Keratinocyte (primary cell): ENCODE results near the gene SRP68. TPM values are rescaled to one million over a fixed set of nuclear protein-coding genes. Genes with fewer than 3 reads are reported as not detected.
"Not testable (repeated sequence)": the region's sequence is repeated elsewhere in the genome, so short reads cannot be mapped to it uniquely, and the experiment has no call there.

ENCODE experiments used
- DNase-seq: peaks from one replicate; pipeline ENCODE4 v3.0.0-alpha.2; 2011; ENCODE audit warnings: low read depth, missing footprints, low spot score
- FAIRE-seq: peaks from 2 replicates; lab custom pipeline; 2011; peaks lifted over from hg19 to GRCh38; lab: Jason Lieb, UNC
- H2AFZ ChIP-seq: 2 replicates; pipeline ENCODE4 v1.6.0; 2012; ENCODE audit warnings: low read length, control low read depth, inconsistent platforms; ENCODE audit not compliant: control insufficient read depth
- H3K27ac ChIP-seq: 2 replicates; pipeline ENCODE4 v1.5.1; 2011; ENCODE audit warnings: low read length; ENCODE audit not compliant: control insufficient read depth, insufficient read depth
- H3K27me3 ChIP-seq: 3 replicates; pipeline ENCODE4 v1.6.0; 2011; ENCODE audit warnings: low read length; ENCODE audit not compliant: control insufficient read depth, insufficient read depth; ENCODE audit errors: extremely low read depth
- H3K36me3 ChIP-seq, 2 experiments: 2 replicates in 1 of 2; 3 replicates in 1 of 2; pipeline ENCODE4 v1.5.1; 2011; ENCODE audit warnings: low read length in 2 of 2, mild to moderate bottlenecking in 1 of 2; ENCODE audit not compliant: control insufficient read depth in 2 of 2, insufficient read depth in 2 of 2; ENCODE audit errors: extremely low read depth in 1 of 2
- H3K4me1 ChIP-seq: 3 replicates; pipeline ENCODE4 v1.5.1; 2011; ENCODE audit warnings: low read length; ENCODE audit not compliant: control insufficient read depth, insufficient read depth; ENCODE audit errors: extremely low read depth
- H3K4me2 ChIP-seq: 3 replicates; pipeline ENCODE4 v1.6.0; 2011; ENCODE audit warnings: low read depth, low read length; ENCODE audit not compliant: control insufficient read depth, insufficient read depth; ENCODE audit errors: extremely low read depth
- H3K4me3 ChIP-seq, 3 experiments: fragments of 200-600 bp in 1 of 3; sonication (generic) in 1 of 3; 2 replicates in 2 of 3; 3 replicates in 1 of 3; pipeline ENCODE4 v1.5.1; 2011 to 2016; ENCODE audit warnings: low read length in 3 of 3, mild to moderate bottlenecking in 3 of 3, control low read depth in 2 of 3, inconsistent platforms in 1 of 3, low read depth in 1 of 3, mixed read lengths in 1 of 3, mixed run types in 1 of 3, moderate library complexity in 1 of 3; ENCODE audit not compliant: control insufficient read depth in 2 of 3, insufficient read depth in 2 of 3; ENCODE audit errors: extremely low read depth in 1 of 3
- H3K79me2 ChIP-seq: 2 replicates; pipeline ENCODE4 v1.6.0; 2012; ENCODE audit warnings: low read length; ENCODE audit not compliant: control insufficient read depth, insufficient read depth
- H3K9ac ChIP-seq: 3 replicates; pipeline ENCODE4 v1.6.0; 2011; ENCODE audit warnings: low read length; ENCODE audit not compliant: control insufficient read depth, insufficient read depth; ENCODE audit errors: extremely low read depth
- H3K9me1 ChIP-seq: 3 replicates; pipeline ENCODE4 v1.6.0; 2011; ENCODE audit warnings: low read length; ENCODE audit not compliant: control insufficient read depth, insufficient read depth; ENCODE audit errors: extremely low read depth
- H3K9me3 ChIP-seq: 2 replicates; pipeline ENCODE4 v1.5.1; 2012; ENCODE audit warnings: low read depth, low read length; ENCODE audit not compliant: control insufficient read depth
- H4K20me1 ChIP-seq: 3 replicates; pipeline ENCODE4 v1.6.0; 2011; ENCODE audit warnings: low read length; ENCODE audit not compliant: control insufficient read depth, insufficient read depth; ENCODE audit errors: extremely low read depth
- CTCF ChIP-seq, 3 experiments: IDR thresholded peaks in 1 of 3; conservative IDR thresholded peaks in 1 of 3; optimal IDR thresholded peaks in 1 of 3; 2 replicates in 2 of 3; 3 replicates in 1 of 3; pipeline versions ENCODE3 to v1.5.1; 2011; ENCODE audit warnings: low read length in 3 of 3, mild to moderate bottlenecking in 3 of 3, moderate library complexity in 2 of 3, control low read depth in 1 of 3, inconsistent platforms in 1 of 3; ENCODE audit not compliant: insufficient read depth in 2 of 3; ENCODE audit errors: extremely low read depth in 1 of 3
- EZH2 ChIP-seq: IDR thresholded peaks from one replicate; pipeline ENCODE4 v1.6.1; 2012; ENCODE audit warnings: inconsistent platforms, mild to moderate bottlenecking, low read length, moderate library complexity
- dilution Hi-C: fragments of 300-500 bp; cut with MboI; formaldehyde crosslinking; loops from one replicate; pipeline ENCODE4 v1.7.0; 2020; ENCODE audit warnings: low sequenced_read_pairs; ENCODE audit not compliant: extremely low pct_ligation_motif_present
- polyA plus RNA-seq, 5 experiments: library from polyadenylated mRNA; depleted of rRNA in 3 of 5; stranded (reverse) in 3 of 5; stranded (forward) in 1 of 5; unstranded in 1 of 5; fragments of >200 nt; gene quantifications; 1 replicate in 1 of 5; 2 replicates in 3 of 5; 3 replicates in 1 of 5; pipeline versions ENCODE4 v1.2.1 to v1.2.3, GENCODE V29; 2011 to 2012; ENCODE audit warnings: missing spikeins in 2 of 5, low read depth in 1 of 5, low replicate concordance in 1 of 5

Gene SRP68
- polyA plus RNA-seq, 1 donor (not counting 4 experiments of a cell fraction or from before 2014, with no cell fraction given) = 81.3 TPM

- TF ChIP-seq EZH2 (no peak), CTCF (optimal IDR thresholded peaks at IDR 0.05 in 1 of 3, IDR thresholded peaks at IDR 0.05 in 1 of 3, conservative IDR thresholded peaks at IDR 0.05 in 1 of 3; ENCODE audit: extremely low read depth in 1 of 3, insufficient read depth in 2 of 3, low read length in 3 of 3) (no peak)
- no peak overlapping the region for H3K4me2 ChIP-seq
- no peak overlapping the region for H2AFZ ChIP-seq
- no peak overlapping the region for H3K9ac ChIP-seq
- H3K9me1 ChIP-seq = no peaks in the 10 kb centered on the region
- H3K4me1 ChIP-seq = peaks cover 6% of the 10 kb centered on the region
- DNase-seq (no peak), FAIRE-seq (no peak)
- H4K20me1 ChIP-seq = peaks cover 4% of the 10 kb centered on the region
- dilution Hi-C loops = no loop called here
- H3K27me3 ChIP-seq = no peaks in the 10 kb centered on the region
- no peak overlapping the region for H3K27ac ChIP-seq
- no peaks in the 10 kb centered on the region for H3K9me3 ChIP-seq
- H3K4me3 ChIP-seq = no peak overlapping the region
- peaks cover 25 to 33% of the 10 kb centered on the region in 2 experiments for H3K36me3 ChIP-seq
- H3K79me2 ChIP-seq = peaks cover 25% of the 10 kb centered on the region
These were observed 6.5 kb downstream of the SRP68 start for GRCh38 chr17:76065775-76066174.

GRCh38 chr17:76063875-76064546 lies 8.3 kb downstream of the SRP68 start:
- H3K27ac ChIP-seq = no peak overlapping the region
- peaks cover 10% of the 10 kb centered on the region for H3K79me2 ChIP-seq
- H3K4me1 ChIP-seq = no peaks in the 10 kb centered on the region
- no peak for TF ChIP-seq CTCF (optimal IDR thresholded peaks at IDR 0.05 in 1 of 3, IDR thresholded peaks at IDR 0.05 in 1 of 3, conservative IDR thresholded peaks at IDR 0.05 in 1 of 3; ENCODE audit: extremely low read depth in 1 of 3, insufficient read depth in 2 of 3, low read length in 3 of 3)
- no peak for TF ChIP-seq EZH2
- H3K4me2 ChIP-seq = no peak overlapping the region
- peaks cover 32 to 40% of the 10 kb centered on the region in 2 experiments for H3K36me3 ChIP-seq
- no peak overlapping the region for H2AFZ ChIP-seq
- H3K27me3 ChIP-seq = no peaks in the 10 kb centered on the region
- dilution Hi-C loops = no loop called here
- FAIRE-seq = no peak
- no peak overlapping the region for H3K9ac ChIP-seq
- no peaks in the 10 kb centered on the region for H3K9me1 ChIP-seq
- peaks cover 4% of the 10 kb centered on the region for H4K20me1 ChIP-seq
- H3K9me3 ChIP-seq = no peaks in the 10 kb centered on the region
- no peak for DNase-seq
- H3K4me3 ChIP-seq = no peak overlapping the region

GRCh38 chr17:76058264-76058663 lies 14.1 kb downstream of the SRP68 start:
- H4K20me1 ChIP-seq, H3K27ac ChIP-seq, H3K9ac ChIP-seq, H3K4me3 ChIP-seq, DNase-seq, H3K9me1 ChIP-seq, H3K9me3 ChIP-seq, H2AFZ ChIP-seq, dilution Hi-C loops, H3K27me3 ChIP-seq, H3K4me2 ChIP-seq, FAIRE-seq, H3K79me2 ChIP-seq: not testable (repeated sequence)
- Histone ChIP-seq H3K36me3 (peaks cover 30 to 36% of the 10 kb centered on the region in 2 experiments), H3K4me1 (peaks cover 16% of the 10 kb centered on the region)
